MM.1S (cell line): ENCODE data around the gene SLC31A1.

ENCODE experiments used
- DNase-seq: peaks from one replicate; pipeline ENCODE4 v3.0.0-alpha.2; 2015
- H2AFZ ChIP-seq: fragments of 300-600 bp; sonication (generic); 2 replicates; pipeline ENCODE4 v1.6.0; 2016; ENCODE audit warnings: antibody characterized with exemption, low read length
- H3F3A ChIP-seq: fragments of 300-600 bp; sonication (generic); 2 replicates; pipeline ENCODE4 v1.6.1; 2016; ENCODE audit warnings: mild to moderate bottlenecking, antibody characterized with exemption, low read length, moderate library complexity, mixed read lengths; ENCODE audit not compliant: insufficient read depth
- H3K27ac ChIP-seq: fragments of 300-600 bp; sonication (generic); 2 replicates; pipeline ENCODE4 v1.5.1; 2016; ENCODE audit warnings: mild to moderate bottlenecking, low read length
- H3K27me3 ChIP-seq: fragments of 300-600 bp; sonication (generic); replicated peaks from 2 replicates; pipeline ENCODE4 v1.6.0; 2016; ENCODE audit warnings: low read length; ENCODE audit not compliant: insufficient read depth
- H3K36me3 ChIP-seq: fragments of 300-600 bp; sonication (generic); replicated peaks from 2 replicates; pipeline ENCODE4 v1.6.1; 2016; ENCODE audit warnings: mild to moderate bottlenecking, low read length, mixed read lengths; ENCODE audit not compliant: insufficient read depth
- H3K4me1 ChIP-seq: fragments of 300-600 bp; sonication (generic); 2 replicates; pipeline ENCODE4 v1.6.1; 2016; ENCODE audit warnings: low read length, mixed read lengths
- H3K4me2 ChIP-seq: fragments of 300-600 bp; sonication (generic); 2 replicates; pipeline ENCODE4 v1.6.0; 2016; ENCODE audit warnings: low read depth, low read length
- H3K4me3 ChIP-seq: fragments of 300-600 bp; sonication (generic); 2 replicates; pipeline ENCODE4 v1.5.1; 2016; ENCODE audit warnings: low read length, mixed read lengths
- H3K79me2 ChIP-seq: fragments of 300-600 bp; sonication (generic); 2 replicates; pipeline ENCODE4 v1.6.1; 2016; ENCODE audit warnings: mixed run types, low read length, mixed read lengths
- H3K9ac ChIP-seq: fragments of 300-600 bp; sonication (generic); 2 replicates; pipeline ENCODE4 v1.6.1; 2016; ENCODE audit warnings: low read length, mixed read lengths
- H3K9me2 ChIP-seq: fragments of 300-600 bp; sonication (generic); replicated peaks from 2 replicates; pipeline ENCODE4 v1.6.1; 2016; ENCODE audit warnings: mild to moderate bottlenecking, low read length, mixed read lengths; ENCODE audit not compliant: insufficient read depth
- H3K9me3 ChIP-seq: fragments of 300-600 bp; sonication (generic); replicated peaks from 2 replicates; pipeline ENCODE4 v1.6.1; 2016; ENCODE audit warnings: mild to moderate bottlenecking, low read length, mixed read lengths; ENCODE audit not compliant: insufficient read depth
- H4K20me1 ChIP-seq: fragments of 300-600 bp; sonication (generic); 2 replicates; pipeline ENCODE4 v1.6.1; 2016; ENCODE audit warnings: mild to moderate bottlenecking, low read length, moderate library complexity, mixed read lengths; ENCODE audit not compliant: insufficient read depth
- CTCF ChIP-seq: fragments of 300-600 bp; sonication (generic); IDR thresholded peaks from 2 replicates; pipeline ENCODE4 v1.5.1; 2016; ENCODE audit warnings: antibody characterized with exemption, low read length, mixed read lengths
- EZH2 ChIP-seq: fragments of 300-600 bp; sonication (generic); optimal IDR thresholded peaks from 2 replicates; pipeline ENCODE3; 2017; ENCODE audit warnings: low read depth, mild to moderate bottlenecking, antibody characterized with exemption, low read length, mixed read lengths
- EZH2phosphoT487 ChIP-seq: fragments of 300-600 bp; sonication (generic); IDR thresholded peaks from 2 replicates; pipeline ENCODE4 v1.6.1; 2018; ENCODE audit warnings: antibody characterized with exemption, low read length

The SLC31A1 gene

GRCh38 chr9:113181165-113181564 lies 40.2 kb upstream of the SLC31A1 start:
- DNase-seq = no peak
- H2AFZ ChIP-seq = no peak overlapping the region
- H3K9me3 ChIP-seq = no peaks in the 10 kb centered on the region
- H3K4me2 ChIP-seq = no peak overlapping the region
- H3K36me3 ChIP-seq = peaks cover 27% of the 10 kb centered on the region
- H3K27me3 ChIP-seq = no peaks in the 10 kb centered on the region
- H3K9ac ChIP-seq = no peak overlapping the region
- TF ChIP-seq EZH2phosphoT487 = no peak
- no peaks in the 10 kb centered on the region for H3K79me2 ChIP-seq
- no peak overlapping the region for H3K4me3 ChIP-seq
- H4K20me1 ChIP-seq = no peaks in the 10 kb centered on the region
- H3F3A ChIP-seq = no peaks in the 10 kb centered on the region
- H3K4me1 ChIP-seq = peaks cover 11% of the 10 kb centered on the region
- H3K27ac ChIP-seq = no peak overlapping the region
- H3K9me2 ChIP-seq = no peaks in the 10 kb centered on the region

GRCh38 chr9:113183956-113184488 lies 37.3 kb upstream of the SLC31A1 start:
- no peaks in the 10 kb centered on the region for H3F3A ChIP-seq
- H2AFZ ChIP-seq = no peak overlapping the region
- no peak overlapping the region for H3K9ac ChIP-seq
- peaks cover 11% of the 10 kb centered on the region for H3K4me1 ChIP-seq
- H3K4me2 ChIP-seq = no peak overlapping the region
- H3K9me3 ChIP-seq = no peaks in the 10 kb centered on the region
- no peaks in the 10 kb centered on the region for H3K79me2 ChIP-seq
- no peak overlapping the region for H3K4me3 ChIP-seq
- H4K20me1 ChIP-seq = no peaks in the 10 kb centered on the region
- DNase-seq = no peak
- H3K27ac ChIP-seq = no peak overlapping the region
- H3K36me3 ChIP-seq = peaks cover 23% of the 10 kb centered on the region; the same call in 1 of the 2 replicates
- no peaks in the 10 kb centered on the region for H3K27me3 ChIP-seq
- TF ChIP-seq EZH2phosphoT487 = no peak
- no peak for TF ChIP-seq EZH2
- TF ChIP-seq CTCF = no peak
- H3K9me2 ChIP-seq = no peaks in the 10 kb centered on the region

GRCh38 chr9:113184539-113184938 lies 36.8 kb upstream of the SLC31A1 start:
- Histone ChIP-seq H3K79me2 (no peaks in the 10 kb centered on the region), H3K27ac (no peak overlapping the region), H3K4me1 (peaks cover 11% of the 10 kb centered on the region), H3F3A (no peaks in the 10 kb centered on the region), H3K4me3 (no peak overlapping the region), H3K4me2 (no peak overlapping the region), H3K9ac (no peak overlapping the region), H4K20me1 (no peaks in the 10 kb centered on the region), H3K36me3 (peaks cover 23% of the 10 kb centered on the region; the same call in 1 of the 2 replicates), H3K9me3 (no peaks in the 10 kb centered on the region), H2AFZ (no peak overlapping the region), H3K27me3 (no peaks in the 10 kb centered on the region), H3K9me2 (no peaks in the 10 kb centered on the region)
- TF ChIP-seq EZH2phosphoT487 = no peak
- no peak for TF ChIP-seq EZH2
- no peak for TF ChIP-seq CTCF
- DNase-seq = no peak

GRCh38 chr9:113185271-113185670 lies 36.1 kb upstream of the SLC31A1 start:
- no peaks in the 10 kb centered on the region for H3K79me2 ChIP-seq
- no peaks in the 10 kb centered on the region for H3K9me3 ChIP-seq
- peaks cover 8% of the 10 kb centered on the region for H3K4me1 ChIP-seq
- H3K9ac ChIP-seq = no peak overlapping the region
- H3K4me2 ChIP-seq = no peak overlapping the region
- H3F3A ChIP-seq = no peaks in the 10 kb centered on the region
- TF ChIP-seq EZH2phosphoT487 (no peak), EZH2 (no peak), CTCF (no peak)
- no peak overlapping the region for H3K4me3 ChIP-seq
- no peak overlapping the region for H2AFZ ChIP-seq
- H3K27me3 ChIP-seq = no peaks in the 10 kb centered on the region
- H4K20me1 ChIP-seq = no peaks in the 10 kb centered on the region
- DNase-seq = no peak
- peaks cover 25% of the 10 kb centered on the region; the same call in 1 of the 2 replicates for H3K36me3 ChIP-seq
- H3K9me2 ChIP-seq = no peaks in the 10 kb centered on the region
- no peak overlapping the region for H3K27ac ChIP-seq
